Esophagus squamous epithelium (tissue), 4 donors: Measurements from ENCODE around the gene CADM1.

ENCODE experiments used
- CTCF ChIP-seq, 6 experiments: fragments of 450-650 bp in 4 of 6; fragments of 200-600 bp in 2 of 6; sonication (generic) in 2 of 6; IDR thresholded peaks; one replicate each; pipeline ENCODE4 v1.5.1; 2016 to 2019; ENCODE audit warnings: antibody characterized with exemption in 6 of 6, mild to moderate bottlenecking in 4 of 6, moderate library complexity in 4 of 6
- POLR2A ChIP-seq, 4 donors: fragments of 450-650 bp; IDR thresholded peaks; one replicate each; pipeline ENCODE4 v1.6.1; 2017; ENCODE audit warnings: antibody characterized with exemption in 4 of 4, mild to moderate bottlenecking in 4 of 4, moderate library complexity in 3 of 4

DNA sequence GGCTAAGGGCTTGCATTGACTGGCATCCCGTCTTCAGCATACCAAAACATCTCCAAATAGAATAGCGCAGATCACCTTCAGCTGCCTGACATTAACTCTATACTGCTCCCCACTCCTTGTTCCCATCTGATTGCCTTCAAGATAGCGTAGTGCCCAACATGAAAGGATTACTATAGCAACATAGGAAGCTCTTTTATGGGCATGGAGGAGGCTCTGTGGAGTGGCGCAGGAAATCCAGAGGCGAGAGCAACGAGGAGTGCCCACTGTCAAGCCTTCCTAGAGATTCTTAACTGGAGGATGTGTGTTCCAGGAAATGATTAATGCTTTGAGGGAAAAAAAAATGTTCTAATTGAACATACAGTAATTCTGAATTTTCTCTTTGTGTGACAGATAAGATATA lies 213.3 kb downstream of the CADM1 start:
- no peak for TF ChIP-seq CTCF (IDR thresholded peaks at IDR 0.05)
- TF ChIP-seq POLR2A (IDR thresholded peaks at IDR 0.05): no peak
